Gastroesophageal sphincter (tissue), 4 donors: Measurements from ENCODE around the gene OSTF1. TPM values are rescaled to one million over a fixed set of nuclear protein-coding genes. Genes with fewer than 3 reads are reported as not detected.

ENCODE experiments used
- ATAC-seq: fragments of 150-250 bp; one replicate; pipeline ENCODE4 v1.9.1; 2016; ENCODE audit warnings: mild to moderate bottlenecking, moderate library complexity
- H3K27ac ChIP-seq, 4 donors: fragments of 200-600 bp; sonication (generic) in 3 of 4; 1 replicate in 3 of 4; 2 replicates in 1 of 4; pipeline ENCODE4 v1.5.1; 2016 to 2019
- H3K27me3 ChIP-seq: fragments of 200-600 bp; sonication (generic); one replicate; pipeline ENCODE4 v1.5.1; 2019
- H3K36me3 ChIP-seq, 2 donors: fragments of 200-600 bp; sonication (generic); one replicate each; pipeline ENCODE4 v1.5.1; 2019; ENCODE audit warnings: control low read depth in 1 of 2
- H3K4me1 ChIP-seq, 3 donors: fragments of 200-600 bp; sonication (generic); 1 replicate in 2 of 3; 2 replicates in 1 of 3; pipeline ENCODE4 v1.5.1; 2016 to 2019; ENCODE audit warnings: control low read depth in 2 of 3
- H3K4me3 ChIP-seq, 2 donors: fragments of 200-600 bp; sonication (generic); one replicate each; pipeline ENCODE4 v1.5.1; 2019; ENCODE audit warnings: mild to moderate bottlenecking in 1 of 2, moderate library complexity in 1 of 2
- H3K9me3 ChIP-seq, 3 donors: fragments of 200-600 bp; sonication (generic); one replicate each; pipeline ENCODE4 v1.5.1; 2017 to 2019; ENCODE audit warnings: control low read depth in 2 of 3
- CTCF ChIP-seq, 4 experiments: fragments of 200-600 bp in 2 of 4; fragments of 450-650 bp in 2 of 4; sonication (generic) in 1 of 4; IDR thresholded peaks; one replicate each; pipeline ENCODE4 v1.5.1; 2017 to 2019; ENCODE audit warnings: antibody characterized with exemption in 4 of 4, mild to moderate bottlenecking in 2 of 4, moderate library complexity in 2 of 4
- EP300 ChIP-seq: sonication (generic); formaldehyde crosslinking; IDR thresholded peaks from one replicate; pipeline ENCODE4 v1.6.1; 2017; ENCODE audit warnings: antibody characterized with exemption, mild to moderate bottlenecking
- POLR2A ChIP-seq, 2 donors: fragments of 450-650 bp; IDR thresholded peaks; one replicate each; pipeline ENCODE4 v1.6.1; 2017; ENCODE audit warnings: antibody characterized with exemption in 2 of 2, mild to moderate bottlenecking in 2 of 2, moderate library complexity in 1 of 2
- POLR2AphosphoS5 ChIP-seq: sonication (generic); formaldehyde crosslinking; IDR thresholded peaks from one replicate; pipeline ENCODE4 v1.6.1; 2017; ENCODE audit warnings: antibody characterized with exemption
- WGBS, 2 donors: methylation state at CpG; one replicate each; pipeline ENCODE4 v1.1.5; 2018; ENCODE audit warnings: low coverage in 1 of 2; 5-methylcytosine and 5-hydroxymethylcytosine counted together
- total RNA-seq, 4 donors: library from RNA; depleted of rRNA; stranded (reverse); fragments of >200 nt; gene quantifications; one replicate each; pipeline ENCODE4 v1.1.0, GENCODE V29; 2016

Gene OSTF1
- total RNA-seq, 4 donors from 2014 or later = 9.7 to 37.6 (median 28.5) TPM

GRCh38 chr9:75156858-75157257 is 68.5 kb downstream of the OSTF1 start:
- H3K9me3 ChIP-seq = no peaks in the 10 kb centered on the region
- no peaks in the 10 kb centered on the region for H3K27me3 ChIP-seq
- ATAC-seq = no peak
- H3K4me1 ChIP-seq = no peaks in the 10 kb centered on the region
- H3K27ac ChIP-seq = no peak overlapping the region
- H3K36me3 ChIP-seq = peaks cover 0 to 17% of the 10 kb centered on the region in 2 donors
- TF ChIP-seq POLR2AphosphoS5 (no peak), POLR2A (IDR thresholded peaks at IDR 0.05) (no peak), EP300 (no peak), CTCF (IDR thresholded peaks at IDR 0.05) (no peak)
- H3K4me3 ChIP-seq = no peak overlapping the region
- WGBS, 2 donors = 0 to 78% methylated on average over 1 of the region's 1 CpG

- Histone ChIP-seq H3K27ac (no peak overlapping the region), H3K4me1 (no peaks in the 10 kb centered on the region), H3K4me3 (no peak overlapping the region), H3K9me3 (peaks cover 0 to 11% (median 0%) of the 10 kb centered on the region in 3 donors), H3K27me3 (no peaks in the 10 kb centered on the region), H3K36me3 (peaks cover 0 to 21% of the 10 kb centered on the region in 2 donors)
- TF ChIP-seq EP300 = no peak
- TF ChIP-seq POLR2A (IDR thresholded peaks at IDR 0.05) = no peak
- TF ChIP-seq POLR2AphosphoS5 = no peak
- TF ChIP-seq CTCF (IDR thresholded peaks at IDR 0.05) = no peak
- WGBS, 2 donors = 39 to 83% methylated on average over 2 of the region's 2 CpGs
- no peak for ATAC-seq
Measured at GRCh38 chr9:75161116-75161857, 73.0 kb downstream of the OSTF1 start.

- Histone ChIP-seq H3K27me3 (no peaks in the 10 kb centered on the region), H3K4me3 (no peak overlapping the region), H3K9me3 (peaks cover 0 to 24% (median 0%) of the 10 kb centered on the region in 3 donors), H3K36me3 (peaks cover 0 to 32% of the 10 kb centered on the region in 2 donors), H3K4me1 (no peaks in the 10 kb centered on the region), H3K27ac (no peak overlapping the region)
- ATAC-seq = no peak
- 80 to 92% methylated on average over 2 to 5 of the region's 5 CpGs for WGBS, 2 donors
- no peak for TF ChIP-seq POLR2AphosphoS5
- no peak for TF ChIP-seq CTCF (IDR thresholded peaks at IDR 0.05)
- TF ChIP-seq EP300 = no peak
- no peak for TF ChIP-seq POLR2A (IDR thresholded peaks at IDR 0.05)
Measured at GRCh38 chr9:75163764-75164163, 75.5 kb downstream of the OSTF1 start.

- ATAC-seq = no peak
- H3K9me3 ChIP-seq = peaks cover 0 to 24% (median 0%) of the 10 kb centered on the region in 3 donors
- H3K4me3 ChIP-seq = no peak overlapping the region
- no peaks in the 10 kb centered on the region for H3K4me1 ChIP-seq
- TF ChIP-seq EP300 = no peak
- TF ChIP-seq POLR2AphosphoS5 = no peak
- no peak for TF ChIP-seq CTCF (IDR thresholded peaks at IDR 0.05)
- TF ChIP-seq POLR2A (IDR thresholded peaks at IDR 0.05) = no peak
- peaks cover 0 to 34% of the 10 kb centered on the region in 2 donors for H3K36me3 ChIP-seq
- H3K27me3 ChIP-seq = no peaks in the 10 kb centered on the region
- no peak overlapping the region for H3K27ac ChIP-seq
Measured at GRCh38 chr9:75164573-75164972, 76.3 kb downstream of the OSTF1 start.

GRCh38 chr9:75167281-75167680 is 79.0 kb downstream of the OSTF1 start:
- no peak overlapping the region for H3K27ac ChIP-seq
- TF ChIP-seq CTCF (IDR thresholded peaks at IDR 0.05) = no peak
- TF ChIP-seq EP300 = no peak
- no peak for TF ChIP-seq POLR2AphosphoS5
- no peak for TF ChIP-seq POLR2A (IDR thresholded peaks at IDR 0.05)
- H3K4me1 ChIP-seq = no peaks in the 10 kb centered on the region
- H3K36me3 ChIP-seq = peaks cover 0 to 43% of the 10 kb centered on the region in 2 donors
- H3K4me3 ChIP-seq = no peak overlapping the region
- peaks cover 0 to 24% (median 0%) of the 10 kb centered on the region in 3 donors for H3K9me3 ChIP-seq
- no peak for ATAC-seq
- H3K27me3 ChIP-seq = no peaks in the 10 kb centered on the region
- 80 to 82% methylated on average over 1 of the region's 1 CpG for WGBS, 2 donors
